ENCODE data around the gene SLC26A1. TPM values are rescaled to one million over a fixed set of nuclear protein-coding genes. Genes with fewer than 3 reads are reported as not detected.

Gene SLC26A1
- total RNA-seq, 1 donor from 2014 or later: 0.75 TPM

GRCh38 chr4:1019320-1019719 lies 26.1 kb upstream of the SLC26A1 start:
- Mint-ChIP-seq H3K36me3 (ENCODE audit: low read depth) (no peaks in the 10 kb centered on the region), H3K27ac (ENCODE audit: unreplicated experiment) (no peak overlapping the region)
- DNase-seq (ENCODE audit: low spot score): no peak

DNA sequence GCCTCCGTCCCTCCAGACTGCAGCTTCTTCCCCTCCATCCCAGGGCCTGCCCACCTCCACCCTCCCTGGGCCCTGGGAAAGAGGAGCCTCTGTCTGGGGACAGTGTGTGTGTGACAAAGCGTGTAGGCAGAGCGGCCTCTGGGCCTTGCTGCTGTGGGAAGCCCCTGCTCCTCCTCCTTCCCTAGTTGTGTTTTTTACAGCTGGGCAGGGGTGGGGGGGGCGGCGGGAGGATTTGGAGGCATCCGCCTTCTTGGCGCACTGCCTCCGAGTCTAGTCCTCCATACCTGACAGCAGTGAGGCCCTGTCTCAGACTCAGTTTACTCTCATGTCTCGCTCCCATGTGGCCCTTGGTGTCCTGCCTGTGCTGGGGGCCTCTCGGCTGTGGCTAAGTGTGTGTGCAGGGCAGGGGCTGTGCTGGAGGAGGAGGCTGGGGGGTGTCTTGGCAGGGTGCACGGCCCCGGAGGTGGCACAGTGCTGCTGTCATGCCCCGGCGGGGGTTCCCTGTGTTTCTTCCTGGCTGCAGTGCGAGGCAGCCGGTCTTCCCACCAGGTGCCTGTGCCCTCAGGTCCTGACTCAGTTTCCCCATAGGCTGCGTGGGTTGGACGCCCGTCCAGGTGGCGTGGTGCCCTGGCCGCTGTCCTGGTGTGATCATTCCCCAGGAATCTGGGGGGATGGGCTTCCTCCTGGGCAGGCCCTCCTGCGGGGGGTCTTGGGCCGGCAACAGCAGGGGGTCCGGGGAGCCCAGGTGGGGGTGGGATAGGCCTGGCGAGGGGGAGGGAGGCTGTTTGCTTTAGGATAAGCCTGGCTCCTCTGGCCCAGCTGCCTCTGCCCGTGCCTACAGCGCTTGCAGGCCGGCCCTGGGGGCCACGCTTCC lies 25.2 kb upstream of the SLC26A1 start:
- no peak for DNase-seq (ENCODE audit: low spot score)
- TF ChIP-seq CTCF (IDR thresholded peaks at IDR 0.05): no peak
- H3K36me3 Mint-ChIP-seq (ENCODE audit: low read depth): no peaks in the 10 kb centered on the region
- H3K27ac Mint-ChIP-seq (ENCODE audit: unreplicated experiment): no peak overlapping the region
- H3K27me3 Mint-ChIP-seq (ENCODE audit: low read depth): no peaks in the 10 kb centered on the region
- no peaks in the 10 kb centered on the region for H3K9me3 Mint-ChIP-seq (ENCODE audit: low read depth)
- peaks cover 11% of the 10 kb centered on the region for H3K4me1 Mint-ChIP-seq (ENCODE audit: low read depth)
- H3K4me3 Mint-ChIP-seq (ENCODE audit: unreplicated experiment): no peak overlapping the region

More at GRCh38 chr4:1019320-1019719, 26.1 kb upstream of the SLC26A1 start:
- no peak for TF ChIP-seq CTCF (IDR thresholded peaks at IDR 0.05)
- H3K4me1 Mint-ChIP-seq (ENCODE audit: low read depth): peaks cover 6% of the 10 kb centered on the region
- no peaks in the 10 kb centered on the region for H3K9me3 Mint-ChIP-seq (ENCODE audit: low read depth)
- H3K4me3 Mint-ChIP-seq (ENCODE audit: unreplicated experiment): no peak overlapping the region
- H3K27me3 Mint-ChIP-seq (ENCODE audit: low read depth): no peaks in the 10 kb centered on the region

DNA sequence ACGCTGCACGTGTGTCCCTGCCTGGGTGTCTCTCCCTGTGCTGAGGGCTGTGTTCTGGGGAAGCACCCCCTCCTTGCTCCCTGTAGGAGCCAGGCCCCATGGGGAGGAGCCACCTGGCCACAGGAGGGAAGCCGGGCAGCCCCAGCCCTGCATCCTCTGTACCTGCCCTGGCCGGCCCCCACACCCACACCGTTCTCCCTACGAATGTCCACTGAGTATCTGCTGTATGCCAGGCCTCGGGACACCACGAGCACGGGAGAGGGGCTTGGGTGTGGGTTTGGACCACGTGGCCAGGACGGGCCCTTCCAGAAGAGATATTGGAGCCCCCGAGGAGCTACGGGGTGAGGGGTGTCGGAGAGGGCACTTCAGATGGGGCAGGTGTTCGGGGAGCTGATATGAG lies 24.5 kb upstream of the SLC26A1 start:
- Mint-ChIP-seq H3K36me3 (ENCODE audit: low read depth) (no peaks in the 10 kb centered on the region), H3K4me1 (ENCODE audit: low read depth) (peaks cover 11% of the 10 kb centered on the region), H3K9me3 (ENCODE audit: low read depth) (no peaks in the 10 kb centered on the region), H3K27ac (ENCODE audit: unreplicated experiment) (no peak overlapping the region), H3K4me3 (ENCODE audit: unreplicated experiment) (no peak overlapping the region), H3K27me3 (ENCODE audit: low read depth) (no peaks in the 10 kb centered on the region)
- TF ChIP-seq CTCF (IDR thresholded peaks at IDR 0.05): no peak
- DNase-seq (ENCODE audit: low spot score): no peak

- Mint-ChIP-seq H3K27ac (ENCODE audit: unreplicated experiment) (no peak overlapping the region), H3K36me3 (ENCODE audit: low read depth) (no peaks in the 10 kb centered on the region), H3K27me3 (ENCODE audit: low read depth) (no peaks in the 10 kb centered on the region), H3K9me3 (ENCODE audit: low read depth) (no peaks in the 10 kb centered on the region), H3K4me3 (ENCODE audit: unreplicated experiment) (no peak overlapping the region), H3K4me1 (ENCODE audit: low read depth) (peaks cover 11% of the 10 kb centered on the region)
- TF ChIP-seq CTCF (IDR thresholded peaks at IDR 0.05): no peak
- no peak for DNase-seq (ENCODE audit: low spot score)
Measured at GRCh38 chr4:1017211-1017610, 24.0 kb upstream of the SLC26A1 start.

GRCh38 chr4:1015746-1016145 lies 22.5 kb upstream of the SLC26A1 start:
- Mint-ChIP-seq H3K27ac (ENCODE audit: unreplicated experiment) (no peak overlapping the region), H3K4me1 (ENCODE audit: low read depth) (peaks cover 11% of the 10 kb centered on the region), H3K36me3 (ENCODE audit: low read depth) (no peaks in the 10 kb centered on the region), H3K27me3 (ENCODE audit: low read depth) (no peaks in the 10 kb centered on the region), H3K4me3 (ENCODE audit: unreplicated experiment) (no peak overlapping the region), H3K9me3 (ENCODE audit: low read depth) (no peaks in the 10 kb centered on the region)
- no peak for DNase-seq (ENCODE audit: low spot score)
- TF ChIP-seq CTCF (IDR thresholded peaks at IDR 0.05): no peak

Measured in chondrocyte (in vitro differentiated cells).